Measurements from ENCODE around the gene QRICH1. TPM values are rescaled to one million over a fixed set of nuclear protein-coding genes. Genes with fewer than 3 reads are reported as not detected.
A peak's percentile ranks its signal among the peaks of the same experiment; 100 is the strongest.

The QRICH1 gene
- total and polyA plus RNA-seq, 2 of the 13 experiments (the other 11 are each of a cell fraction or from before 2014, with no cell fraction given), result 52.6 to 102 TPM

DNA sequence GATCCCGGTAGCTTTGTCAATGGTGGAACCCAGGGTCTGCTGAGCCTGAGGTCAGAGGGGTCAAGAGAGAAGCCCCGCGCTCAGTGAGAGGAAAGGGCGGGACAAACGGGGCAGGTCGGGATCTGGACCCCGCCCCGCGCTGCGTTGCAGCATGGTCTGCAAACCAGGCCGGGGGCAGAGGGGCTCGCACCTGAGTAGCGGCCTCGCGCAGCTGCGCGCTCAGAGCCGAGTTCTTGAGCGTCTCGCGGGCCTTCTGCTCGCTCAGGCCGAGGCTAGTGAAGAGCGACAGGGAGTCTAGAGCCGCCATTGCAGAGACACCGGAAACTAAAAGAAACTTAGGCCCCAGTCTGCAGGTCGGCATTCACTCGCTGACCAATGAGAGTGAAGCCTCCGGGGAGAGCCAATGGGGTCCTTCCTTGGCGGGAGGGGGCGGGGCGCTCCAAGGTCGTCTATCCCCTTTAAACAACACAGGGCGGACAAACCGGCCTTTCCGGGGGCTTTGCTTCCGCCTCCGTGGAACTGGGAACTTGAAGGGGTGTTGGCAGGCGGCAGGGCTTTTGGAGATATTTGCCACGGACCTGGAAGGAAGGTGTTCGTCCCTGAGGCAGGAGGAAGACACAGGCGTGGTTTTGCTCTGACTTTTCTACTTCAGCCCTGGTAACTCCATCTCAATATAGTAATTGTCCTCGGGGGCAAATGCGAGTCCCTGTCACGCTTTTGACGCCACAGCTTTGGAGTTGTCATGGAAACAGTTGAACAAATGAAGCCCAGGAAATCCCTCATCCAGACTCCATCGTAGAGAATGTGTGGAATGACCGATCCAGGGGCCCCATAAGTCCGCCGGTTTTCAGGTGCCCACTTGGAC lies 10.8 kb upstream of the QRICH1 start, which contains the start of gene QARS1:
TSS of gene QARS1 (minus strand) at position 331 of the 865 bp plus-strand sequence. CDS start at position 307, 24 bp downstream.
- peak; percentile 94 for FAIRE-seq
- peak; percentile 79 for TF ChIP-seq ZMYM4 (CRISPR knock-in tag; IDR thresholded peaks at IDR 0.05)
- TF ChIP-seq ZBTB42 (CRISPR knock-in tag; IDR thresholded peaks at IDR 0.05), result 0 out of 2 replicates have a peak, but pooled peaks have one; percentile 45
- TF ChIP-seq ZNF20 (CRISPR knock-in tag; IDR thresholded peaks at IDR 0.05), result no peak
- TF ChIP-seq ZXDC (CRISPR knock-in tag; IDR thresholded peaks at IDR 0.05), result no peak; the same call in 1 of the 2 replicates
- peak; percentile 55; the same call in 1 of the 2 replicates for TF ChIP-seq NFKBIZ (CRISPR knock-in tag; IDR thresholded peaks at IDR 0.05)
- no peak for TF ChIP-seq IRX3 (CRISPR knock-in tag; IDR thresholded peaks at IDR 0.05; ENCODE audit: borderline replicate concordance, low read depth)
- peak; percentile 51 for TF ChIP-seq MED1 (CRISPR knock-in tag; IDR thresholded peaks at IDR 0.05)
- TF ChIP-seq NFYC (CRISPR knock-in tag; IDR thresholded peaks at IDR 0.05), result peak; percentile 89
- peak; percentile 67; the same call in 1 of the 2 replicates for TF ChIP-seq ZBTB25 (CRISPR knock-in tag; IDR thresholded peaks at IDR 0.05)
- no peak for TF ChIP-seq SIX4 (CRISPR knock-in tag; IDR thresholded peaks at IDR 0.05)
- TF ChIP-seq ZNF598 (CRISPR knock-in tag; IDR thresholded peaks at IDR 0.05; ENCODE audit: borderline replicate concordance), result peak; percentile 79
- no peak for TF ChIP-seq ZNF614 (CRISPR knock-in tag; IDR thresholded peaks at IDR 0.05; ENCODE audit: borderline replicate concordance)
- peak; percentile 87; the same call in 1 of the 2 replicates for TF ChIP-seq ZNF788 (CRISPR knock-in tag; IDR thresholded peaks at IDR 0.05; ENCODE audit: borderline replicate concordance)
- peak; percentile 48; the same call in 1 of the 2 replicates for TF ChIP-seq NCOR1 (IDR thresholded peaks at IDR 0.05; ENCODE audit: borderline replicate concordance, low read length)
- no peak; the same call in 1 of the 2 replicates for TF ChIP-seq RXRB (CRISPR knock-in tag; IDR thresholded peaks at IDR 0.05; ENCODE audit: borderline replicate concordance)
- peak; percentile 88; the same call in 1 of the 2 replicates for TF ChIP-seq ZNF430 (CRISPR knock-in tag; IDR thresholded peaks at IDR 0.05)
- TF ChIP-seq THRA (CRISPR knock-in tag; IDR thresholded peaks at IDR 0.05; ENCODE audit: borderline replicate concordance), result peak; percentile 15; the same call in 1 of the 2 replicates
- TF ChIP-seq NRL (CRISPR knock-in tag; IDR thresholded peaks at IDR 0.05; ENCODE audit: borderline replicate concordance), result 0 out of 2 replicates have a peak, but pooled peaks have one; percentile 67
- no peak; the same call in 1 of the 2 replicates for TF ChIP-seq KLF11 (CRISPR knock-in tag; IDR thresholded peaks at IDR 0.05)

More for the DNA sequence above, 10.8 kb upstream of the QRICH1 start, which contains the start of gene QARS1:
- Histone ChIP-seq H3K9ac (ENCODE audit: insufficient read depth, low read depth, low read length) (peak within 1 kb of the TSS; percentile 97), H3K4me3 (replicated peaks in 1 of 3; ENCODE audit: insufficient read depth in 1 of 3, low read depth in 2 of 3, low read length in 3 of 3) (peak within 1 kb of the TSS; percentile 89 to 94 (median 93)), H3K4me1 (ENCODE audit: insufficient read depth, low read length) (peaks cover 24% of the 10 kb centered on the region), H3K36me3 (replicated peaks in 1 of 2; ENCODE audit: control insufficient read depth in 1 of 2, insufficient read depth in 2 of 2, low read length in 2 of 2) (peaks cover 16 to 45% of the 10 kb centered on the region in 2 experiments), H2AFZ (ENCODE audit: low read length) (no peak within 1 kb of the TSS), H3K4me2 (ENCODE audit: low read depth, low read length) (peak within 1 kb of the TSS; percentile 94), H4K20me1 (ENCODE audit: insufficient read depth, low read length) (no peaks in the 10 kb centered on the region), H3K79me2 (ENCODE audit: insufficient read depth, low read length) (peaks cover 21% of the 10 kb centered on the region), H3K27ac (ENCODE audit: extremely low read length, insufficient read depth, low read length) (peak within 1 kb of the TSS; percentile 93), H3K9me3 (ENCODE audit: low read length) (no peaks in the 10 kb centered on the region), H3K27me3 (ENCODE audit: control insufficient read depth in 1 of 2, insufficient read depth in 2 of 2, low read length in 2 of 2) (no peaks in the 10 kb centered on the region)
- DNase-seq (ENCODE audit: low spot score) (peak; percentile 94), ATAC-seq (peak; percentile 93)
- BruUV-seq (replicated peaks), result TSS peak; percentile 92
- POLR2A ChIA-PET, result interaction anchor here (0.6 to 10.0 kb wide), 7 partner anchors 10 to 97 kb away, joined by 3 to 91 read pairs (median 6); partner anchors contain the start of genes IMPDH2, NDUFAF3, QRICH1 and USP19
- in situ Hi-C loops (cut with HindIII; ENCODE audit: extremely low pct_ligation_motif_present, low pct_unique_long_range_greater_than_20kb) (no loop called here), intact Hi-C loops (cut with micrococcal nuclease; ENCODE audit: unreplicated experiment) (loop anchor here (2.0 kb wide), 1 partner anchor 16 kb away; the partner anchor contains the start of gene USP19)
- CTCF ChIA-PET (ENCODE audit: low intra/inter-chr PET ratio, low total read pairs), result no interaction called here
- WGBS (ENCODE audit: low lambda C conversion rate), result 1% methylated on average over 7 of the region's 50 CpGs

Data from HepG2 (cell line).